ENCODE measurements around the gene HELZ. TPM values are rescaled to one million over a fixed set of nuclear protein-coding genes. Genes with fewer than 3 reads are reported as not detected.

Gene HELZ
- total RNA-seq, 1 experiment from 2014 or later, result 49.8 TPM

GRCh38 chr17:67152824-67153223, 92.2 kb downstream of the HELZ start:
- no CpG with 5 or more reads among the region's 2 CpGs for WGBS (ENCODE audit: extremely low coverage, insufficient read length, low lambda C conversion rate)
- H3K4me3 Mint-ChIP-seq, result no peak overlapping the region

More at GRCh38 chr17:67152824-67153223, 92.2 kb downstream of the HELZ start:
- Histone ChIP-seq H3K23me2 (ENCODE audit: insufficient read length, low read depth, low read length, poor library complexity, severe bottlenecking) (no peaks in the 10 kb centered on the region), H3K4me2 (ENCODE audit: insufficient read depth, insufficient read length, low read length) (no peak overlapping the region), H3K9ac (ENCODE audit: extremely low read depth, insufficient read length, low read length) (no peak overlapping the region), H4K91ac (ENCODE audit: insufficient read length, low read depth, low read length) (no peak overlapping the region), H4K5ac (ENCODE audit: insufficient read length, low read depth, low read length) (no peak overlapping the region), H3K4me1 (ENCODE audit: insufficient read depth, low read length) (no peaks in the 10 kb centered on the region), H2AFZ (ENCODE audit: low read length) (no peak overlapping the region), H4K20me1 (ENCODE audit: control insufficient read depth, insufficient read depth, insufficient read length) (no peaks in the 10 kb centered on the region), H2BK15ac (ENCODE audit: low read depth, low read length) (no peak overlapping the region), H2BK5ac (ENCODE audit: insufficient read length, low read length) (no peak overlapping the region), H3K79me2 (ENCODE audit: insufficient read depth, low read length) (no peaks in the 10 kb centered on the region), H3K27ac (ENCODE audit: insufficient read length, low read depth, low read length) (no peak overlapping the region), H3T11ph (ENCODE audit: low read length) (no peak overlapping the region), H3K56ac (ENCODE audit: insufficient read length, low read depth, low read length) (no peak overlapping the region), H4K8ac (replicated peaks; ENCODE audit: insufficient read length, low read depth, low read length) (no peak overlapping the region), H3K23ac (ENCODE audit: insufficient read length, low read depth, low read length) (no peak overlapping the region), H3K4ac (ENCODE audit: low read depth, low read length) (no peak overlapping the region), H3K14ac (ENCODE audit: insufficient read depth, low read length) (no peak overlapping the region), H3K27me3 (ENCODE audit: insufficient read depth, low read length) (no peaks in the 10 kb centered on the region), H2BK120ac (ENCODE audit: low read depth, low read length, poor library complexity, severe bottlenecking) (no peak overlapping the region), H3K18ac (ENCODE audit: insufficient read length, low read depth, low read length) (no peak overlapping the region), H3K79me1 (ENCODE audit: insufficient read depth, low read depth, low read length, poor library complexity, severe bottlenecking) (no peaks in the 10 kb centered on the region), H3K9me3 (ENCODE audit: control insufficient read depth, low read depth, low read length) (no peaks in the 10 kb centered on the region), H2BK12ac (ENCODE audit: insufficient read length, low read depth, low read length) (no peak overlapping the region), H2AK5ac (ENCODE audit: insufficient read length, low read length) (no peak overlapping the region), H2BK20ac (ENCODE audit: low read depth, low read length, poor library complexity, severe bottlenecking) (no peak overlapping the region)
- Mint-ChIP-seq H3K27me3 (ENCODE audit: low read depth) (no peaks in the 10 kb centered on the region), H3K27ac (no peak overlapping the region), H3K9me3 (no peaks in the 10 kb centered on the region), H3K36me3 (ENCODE audit: insufficient read depth in 1 of 3, low read depth in 3 of 3) (peaks cover 4 to 31% (median 23%) of the 10 kb centered on the region in 3 experiments; a peak in 5 of 7 replicates), H3K4me1 (peaks cover 4 to 16% of the 10 kb centered on the region in 2 experiments)
- no peak for DNase-seq
- TF ChIP-seq CTCF (conservative IDR thresholded peaks at IDR 0.05), result no peak

Measured in H9 (cell line).